T-helper 1 cell treated with Interleukin-12 subunit alpha and Interleukin-12 subunit beta and Interleukin-4 antibody, amounts not matched to agents 30 ng/mL and 1 ng/mL, for 36 hours (primary cell): ENCODE results near the gene SNX33. TPM values are rescaled to one million over a fixed set of nuclear protein-coding genes. Genes with fewer than 3 reads are reported as not detected.
"Not testable (repeated sequence)": the region's sequence is repeated elsewhere in the genome, so short reads cannot be mapped to it uniquely, and the experiment has no call there.

ENCODE experiments used
- intact Hi-C: fragments of 100-400 bp; cut with micrococcal nuclease; formaldehyde crosslinking; loops from one replicate; pipeline ENCODE4 v1.15.1; 2024
- total RNA-seq: library from RNA; stranded (reverse); gene quantifications from 2 replicates; pipeline ENCODE4 v1.2.3, GENCODE V29; 2022

The SNX33 gene
- total RNA-seq, 1 donor from 2014 or later = 2.6 TPM

- intact Hi-C loops = no loop called here
Measured at GRCh38 chr15:75697523-75697922, 49.8 kb downstream of the SNX33 start.

DNA sequence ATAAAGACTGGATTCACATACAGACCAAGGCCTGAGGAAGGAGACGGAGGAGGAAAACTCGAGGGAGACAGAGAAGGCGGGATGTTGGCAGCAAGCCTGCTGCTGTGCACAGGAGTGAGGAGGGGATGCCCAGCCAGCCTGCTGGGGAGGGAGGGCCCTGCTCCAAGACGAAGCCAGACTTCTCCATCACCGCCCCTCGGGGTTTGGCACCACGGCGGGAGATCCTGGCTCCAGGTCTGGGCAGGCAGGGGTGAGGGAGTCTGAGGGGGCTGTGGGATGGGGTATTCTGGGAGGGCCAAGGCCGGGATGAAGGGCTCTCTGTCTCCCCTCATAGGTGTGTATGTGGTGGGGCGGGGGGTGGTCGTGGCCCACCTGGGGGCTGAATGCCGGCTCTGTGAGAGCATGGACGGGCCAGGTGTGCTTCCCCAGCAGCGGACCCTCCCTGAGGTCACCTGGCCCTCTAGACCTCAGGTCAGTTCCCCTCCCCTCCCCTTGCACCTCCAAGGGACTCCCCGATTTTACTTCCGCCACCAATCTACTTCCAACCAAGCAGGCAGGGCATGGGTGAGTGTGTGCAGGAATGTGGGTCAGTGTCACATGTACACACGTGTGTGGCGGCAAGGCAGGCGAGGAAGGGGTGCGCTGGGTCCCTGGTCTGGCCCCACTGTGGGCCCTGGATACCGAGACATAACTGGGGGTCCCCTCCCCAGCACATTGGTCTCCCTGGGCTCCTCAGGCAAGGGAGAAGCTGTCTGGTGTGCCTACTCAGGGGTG lies 50.4 kb downstream of the SNX33 start:
- intact Hi-C loops = not testable (repeated sequence)

GRCh38 chr15:75699517-75699916 lies 51.8 kb downstream of the SNX33 start:
- intact Hi-C loops = not testable (repeated sequence)

- intact Hi-C loops = not testable (repeated sequence)
Measured at GRCh38 chr15:75699961-75700874, 52.5 kb downstream of the SNX33 start.

- intact Hi-C loops = not testable (repeated sequence)
Measured at GRCh38 chr15:75701071-75702003, 53.6 kb downstream of the SNX33 start.

- intact Hi-C loops = no loop called here
Measured at GRCh38 chr15:75702436-75702835, 54.7 kb downstream of the SNX33 start.

GRCh38 chr15:75703440-75704262 lies 55.9 kb downstream of the SNX33 start:
- intact Hi-C loops = not testable (repeated sequence)

DNA sequence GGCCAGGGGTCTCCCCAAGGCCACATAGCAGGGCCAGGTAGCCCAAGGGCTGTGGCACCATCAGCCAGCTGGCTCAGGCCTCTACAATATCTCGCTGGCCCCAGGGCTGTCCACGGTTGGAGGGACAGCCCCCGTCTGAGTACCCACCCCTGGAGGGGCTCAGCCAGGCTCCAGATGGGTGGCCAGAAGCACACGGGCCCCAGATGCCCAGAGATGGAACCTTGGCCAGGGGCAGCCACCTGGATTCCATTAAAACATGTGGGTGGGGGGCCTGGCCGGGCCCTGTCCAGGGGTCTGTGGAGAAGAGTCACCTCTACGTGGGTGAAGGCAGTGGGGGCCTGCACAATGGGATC lies 56.5 kb downstream of the SNX33 start:
- intact Hi-C loops = no loop called here

DNA sequence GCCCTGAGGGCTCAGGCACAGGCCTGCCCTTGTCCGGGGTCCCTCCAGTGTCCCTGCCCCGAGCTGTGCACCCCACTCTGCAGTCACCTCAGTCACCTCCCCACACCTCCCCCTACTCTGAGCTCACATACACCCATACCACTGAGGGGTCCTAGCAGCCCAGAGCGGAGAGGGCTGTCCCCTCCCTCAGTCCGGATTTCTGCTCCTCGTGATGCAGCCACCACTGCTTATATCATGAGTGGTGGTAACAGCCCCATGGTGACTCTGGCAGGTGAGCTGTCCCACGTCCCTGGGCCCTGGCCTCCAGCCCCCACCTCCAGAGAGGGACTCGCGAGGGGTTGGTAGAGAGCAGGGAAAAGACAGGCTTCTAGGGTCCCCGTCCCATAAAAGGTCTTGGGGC lies 56.9 kb downstream of the SNX33 start:
- intact Hi-C loops = no loop called here

GRCh38 chr15:75705375-75705774 lies 57.7 kb downstream of the SNX33 start:
- intact Hi-C loops = not testable (repeated sequence)

GRCh38 chr15:75705854-75706681 lies 58.4 kb downstream of the SNX33 start:
- intact Hi-C loops = no loop called here

DNA sequence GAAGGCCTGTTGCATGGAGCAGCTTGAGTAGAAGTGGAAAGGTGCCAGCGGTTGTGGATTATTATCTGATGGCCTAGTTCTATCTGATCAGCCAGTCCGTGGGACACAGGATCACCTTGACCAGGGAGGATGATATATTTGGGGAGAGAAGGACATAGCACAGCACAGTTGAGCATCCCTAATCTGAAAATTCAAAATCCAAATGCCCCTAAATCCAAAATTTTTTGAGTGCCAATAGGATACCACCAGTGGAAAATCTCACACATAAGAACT lies 58.9 kb downstream of the SNX33 start:
- intact Hi-C loops = no loop called here

- intact Hi-C loops = not testable (repeated sequence)
Measured at GRCh38 chr15:75709458-75709857, 61.7 kb downstream of the SNX33 start.

- intact Hi-C loops = not testable (repeated sequence)
Measured at GRCh38 chr15:75710874-75711273, 63.2 kb downstream of the SNX33 start.

- intact Hi-C loops = not testable (repeated sequence)
Measured at GRCh38 chr15:75711495-75711894, 63.8 kb downstream of the SNX33 start.

Other genes starting within 250 kb of the SNX33 start
- gene SIN3A, start 196.2 kb upstream of the SNX33 start, total RNA-seq = 110 and 117 TPM in 2 replicates
- gene PTPN9, start 68.6 kb upstream of the SNX33 start, total RNA-seq = 40.8 and 41.3 TPM in 2 replicates
- 30.8 and 31.1 TPM in 2 replicates for gene SNUPN, start 22.2 kb upstream of the SNX33 start, total RNA-seq
- gene IMP3, start 7.7 kb upstream of the SNX33 start, total RNA-seq = 87.5 and 90.1 TPM in 2 replicates
- not detected in 2 replicates for gene CSPG4, start 64.9 kb downstream of the SNX33 start, total RNA-seq
- 29.6 and 30.0 TPM in 2 replicates for gene UBE2Q2, start 195.5 kb downstream of the SNX33 start, total RNA-seq